GM21515 (cell line): ENCODE measurements around the gene PIGP.
"Not testable (repeated sequence)": the region's sequence is repeated elsewhere in the genome, so short reads cannot be mapped to it uniquely, and the experiment has no call there.

Source experiments
- ATAC-seq: cut with Tn5 transposase; IDR thresholded peaks from one replicate; pipeline ENCODE4 v1.9.1; 2021; ENCODE audit not compliant: unreplicated experiment

PIGP gene

GRCh38 chr21:37045149-37045548 is 27.7 kb downstream of the PIGP start:
- ATAC-seq: no peak

GRCh38 chr21:37044643-37045042 is 28.2 kb downstream of the PIGP start:
- ATAC-seq: no peak

GRCh38 chr21:37043818-37044217 is 29.1 kb downstream of the PIGP start:
- ATAC-seq: no peak

GRCh38 chr21:37041706-37042271 is 31.1 kb downstream of the PIGP start:
- ATAC-seq: no peak

GRCh38 chr21:37040212-37040611 is 32.7 kb downstream of the PIGP start:
- ATAC-seq: no peak

- no peak for ATAC-seq
These were observed 33.3 kb downstream of the PIGP start for GRCh38 chr21:37039411-37040075.

GRCh38 chr21:37036177-37036576 is 36.7 kb downstream of the PIGP start:
- no peak for ATAC-seq

- ATAC-seq: not testable (repeated sequence)
These were observed 38.5 kb downstream of the PIGP start for GRCh38 chr21:37034394-37034793.

GRCh38 chr21:37032877-37033471 is 39.9 kb downstream of the PIGP start:
- no peak for ATAC-seq

- ATAC-seq: no peak
These were observed 40.6 kb downstream of the PIGP start for GRCh38 chr21:37032293-37032692.

GRCh38 chr21:37030864-37031263 is 42.0 kb downstream of the PIGP start:
- ATAC-seq: no peak

GRCh38 chr21:37028570-37028969 is 44.3 kb downstream of the PIGP start:
- no peak for ATAC-seq

- no peak for ATAC-seq
These were observed 46.4 kb downstream of the PIGP start for GRCh38 chr21:37026499-37026898.

- no peak for ATAC-seq
These were observed 54.8 kb downstream of the PIGP start for GRCh38 chr21:37017951-37018679.
